ENCODE data around the gene RBMS3.
A peak's percentile ranks its signal among the peaks of the same experiment; 100 is the strongest.
"Not testable (repeated sequence)": the region's sequence is repeated elsewhere in the genome, so short reads cannot be mapped to it uniquely, and the experiment has no call there.

The RBMS3 gene

DNA sequence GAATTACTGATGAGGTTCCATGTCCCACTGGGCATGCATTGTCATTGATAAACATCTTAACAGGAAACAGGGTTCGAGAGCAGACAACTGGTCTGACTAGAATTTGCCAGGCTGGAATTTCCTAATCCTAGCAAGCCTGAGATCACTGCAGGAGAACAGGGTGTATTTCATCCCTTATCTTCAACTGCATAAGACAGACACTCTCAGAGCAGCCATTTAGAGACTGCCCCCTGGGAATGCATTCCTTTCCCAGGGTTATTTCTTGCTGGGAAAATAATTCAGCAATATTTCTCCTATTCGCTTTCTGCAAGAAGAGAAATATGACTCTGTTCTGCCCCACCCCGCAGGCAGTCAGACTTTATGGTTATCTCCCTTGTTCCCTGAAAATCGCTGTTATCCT is 113.1 kb downstream of the RBMS3 start:
- not testable (repeated sequence) for DNase-seq

DNA sequence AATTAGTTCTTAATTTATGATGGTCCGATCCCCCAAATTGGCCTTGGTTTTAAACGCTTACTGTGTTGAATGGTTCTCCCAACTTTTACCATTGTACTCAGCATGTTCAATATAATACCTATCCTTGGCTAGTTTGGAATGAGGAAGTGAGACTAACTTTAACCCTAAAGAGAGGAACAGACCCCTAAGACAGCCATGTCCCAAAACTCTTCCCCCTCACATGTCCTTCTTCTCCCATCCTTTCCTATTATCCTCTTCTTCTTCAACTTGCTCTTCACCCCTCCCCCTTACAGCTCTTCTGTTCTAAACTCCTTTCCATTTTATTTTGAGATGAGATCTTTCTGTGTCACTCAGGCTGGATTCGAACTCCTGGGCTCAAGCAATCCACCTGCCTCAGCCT is 116.5 kb downstream of the RBMS3 start:
- DNase-seq: no peak

DNA sequence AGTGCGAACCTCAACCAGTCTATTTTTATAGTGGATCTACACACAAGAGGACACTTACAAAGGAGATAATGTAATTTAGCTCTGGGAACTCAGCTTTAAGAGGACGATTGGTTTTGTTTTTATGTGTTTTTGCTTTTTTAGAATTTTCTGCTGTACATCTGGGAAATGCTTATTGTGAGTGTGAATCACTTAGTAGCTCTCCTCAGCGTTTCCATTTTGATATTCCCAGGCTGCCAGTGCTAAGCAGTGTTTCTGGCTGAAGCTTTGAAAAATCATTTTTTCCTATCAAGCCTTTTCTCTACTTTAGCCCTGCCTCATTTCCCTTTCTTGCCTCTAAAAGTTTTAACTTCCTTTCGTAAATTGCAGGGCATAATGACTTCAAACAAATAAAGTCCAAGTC is 117.9 kb downstream of the RBMS3 start:
- no peak for DNase-seq

DNA sequence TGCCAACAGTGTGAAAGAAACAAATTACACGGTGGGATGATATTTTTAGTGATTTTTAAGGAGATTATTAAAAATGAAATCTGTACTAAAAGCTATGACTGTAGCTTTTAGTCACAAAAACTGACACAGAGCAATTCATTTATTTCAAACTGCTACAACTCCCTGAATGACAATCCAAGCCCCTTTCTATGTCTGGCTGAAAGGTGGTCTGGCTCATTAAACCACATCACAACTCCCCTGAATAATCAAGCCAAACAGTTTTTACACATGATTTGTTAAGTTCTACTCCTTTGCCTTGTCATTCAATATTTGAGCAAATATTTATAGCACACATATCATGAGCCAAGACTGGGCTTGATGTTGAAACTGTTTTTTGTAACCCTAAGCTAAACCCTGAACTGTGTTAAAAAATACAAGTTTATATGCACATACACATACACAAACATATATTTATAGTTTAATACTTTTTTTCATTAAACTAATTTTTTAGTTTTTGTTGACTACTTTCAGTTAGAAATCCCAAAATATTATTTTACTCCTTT is 125.5 kb downstream of the RBMS3 start:
- DNase-seq: no peak

DNA sequence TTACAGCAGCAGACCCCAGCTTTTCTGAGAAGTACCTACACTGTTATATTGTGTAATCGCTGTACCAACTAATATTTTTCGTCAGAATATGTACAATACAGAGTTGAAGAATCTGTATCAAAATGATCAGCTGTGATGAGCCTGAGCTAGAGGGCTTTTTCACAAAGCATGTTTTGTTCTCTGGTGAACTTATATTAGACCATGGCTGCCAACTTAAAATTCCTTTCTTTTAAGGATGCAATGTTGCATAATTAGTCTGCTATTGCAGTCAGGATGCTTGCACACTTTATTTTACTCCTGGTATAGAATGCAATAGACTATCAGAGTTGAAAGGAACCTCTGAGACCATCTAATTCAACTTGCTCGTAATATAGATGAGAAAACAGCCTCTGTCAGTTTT is 127.8 kb downstream of the RBMS3 start:
- DNase-seq: no peak

DNA sequence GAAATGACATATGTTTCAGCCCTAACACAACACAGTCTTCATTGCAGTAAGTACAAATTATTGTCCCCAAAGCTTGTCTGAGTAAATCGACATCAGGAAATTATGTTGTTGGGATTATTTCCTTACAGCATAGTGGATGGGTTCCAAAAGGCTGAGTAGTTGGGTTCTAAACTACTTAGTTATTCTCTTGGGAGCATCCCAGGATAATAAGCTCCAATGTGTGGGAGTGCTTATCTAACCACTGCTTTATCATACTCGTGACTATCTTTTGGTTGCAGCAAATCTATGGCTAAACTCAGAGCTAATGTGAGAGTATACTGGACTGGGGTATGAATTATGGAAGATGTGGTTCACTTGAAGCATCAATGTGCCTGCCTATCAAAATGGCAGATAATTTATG is 128.5 kb downstream of the RBMS3 start:
- DNase-seq: no peak

DNA sequence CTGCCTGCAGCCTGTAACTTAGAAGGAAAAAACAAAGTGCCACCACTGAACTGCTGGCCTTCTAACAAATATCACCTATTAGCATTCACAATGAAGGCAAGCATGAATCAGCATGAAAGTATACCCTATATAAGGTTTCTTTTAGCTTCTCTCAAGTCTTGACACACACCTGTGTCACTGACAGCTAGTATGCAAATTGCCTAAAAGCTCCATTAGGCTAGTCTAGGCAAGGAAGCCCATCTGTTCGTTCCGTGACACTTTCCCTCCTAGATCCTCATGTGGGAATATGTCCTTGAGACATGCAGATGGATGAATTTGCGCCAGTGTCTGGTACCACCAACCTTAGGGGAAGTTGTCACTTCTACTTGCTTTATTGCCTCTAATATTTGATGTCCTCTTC is 129.3 kb downstream of the RBMS3 start:
- no peak for DNase-seq

DNA sequence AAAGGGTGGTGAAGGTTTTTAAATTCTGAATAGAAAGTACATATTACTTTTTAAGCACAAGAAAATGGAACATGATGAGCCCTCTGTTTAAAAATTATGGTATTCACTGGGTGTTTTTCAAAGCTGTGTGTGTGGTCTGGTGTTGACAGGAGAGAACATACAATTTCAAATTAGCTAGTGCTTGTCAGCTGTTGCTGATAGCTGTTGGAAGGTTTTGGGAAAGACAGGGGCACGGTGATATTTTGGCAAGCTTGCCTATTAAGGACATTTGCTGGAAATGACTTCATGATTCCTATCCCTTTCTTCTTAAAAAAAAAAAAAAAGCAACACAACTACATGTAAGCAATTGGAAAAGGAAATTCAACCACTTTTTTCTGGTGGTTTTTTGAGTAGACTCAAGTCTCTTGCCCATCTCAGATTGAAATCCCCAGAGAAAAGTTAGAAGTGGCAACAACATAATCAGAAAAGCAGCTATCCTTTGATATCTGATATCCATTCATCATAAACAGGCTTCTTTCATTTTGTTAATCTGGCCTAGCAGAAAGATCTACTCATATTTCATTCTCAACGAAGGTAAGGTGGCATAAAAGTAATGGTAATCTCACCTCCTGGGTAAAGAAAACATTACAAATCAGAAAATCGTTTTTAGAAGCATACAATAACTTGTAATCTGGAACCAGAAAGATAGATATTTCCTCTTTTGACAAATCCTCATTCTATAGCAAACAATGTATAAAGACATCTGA is 130.0 kb downstream of the RBMS3 start:
- DNase-seq: no peak

DNA sequence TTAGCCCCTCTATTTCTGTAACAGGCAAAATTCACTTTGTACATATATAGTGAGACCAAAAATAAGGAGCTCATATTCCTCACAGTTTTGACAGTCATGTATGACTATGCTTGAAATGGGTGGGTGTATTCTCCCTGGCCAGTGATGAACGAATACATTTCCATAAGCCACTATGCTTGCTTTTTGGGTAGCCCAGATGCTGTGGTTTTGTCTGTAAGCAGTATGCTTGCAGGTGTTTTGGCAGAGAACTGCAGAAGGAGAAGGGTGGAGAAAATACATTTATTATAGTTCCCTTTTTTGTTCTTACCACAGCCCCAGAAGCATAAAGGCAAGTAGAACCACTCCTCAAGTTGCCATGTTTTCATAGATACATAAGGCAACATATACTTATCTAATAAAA is 131.2 kb downstream of the RBMS3 start:
- no peak for DNase-seq

DNA sequence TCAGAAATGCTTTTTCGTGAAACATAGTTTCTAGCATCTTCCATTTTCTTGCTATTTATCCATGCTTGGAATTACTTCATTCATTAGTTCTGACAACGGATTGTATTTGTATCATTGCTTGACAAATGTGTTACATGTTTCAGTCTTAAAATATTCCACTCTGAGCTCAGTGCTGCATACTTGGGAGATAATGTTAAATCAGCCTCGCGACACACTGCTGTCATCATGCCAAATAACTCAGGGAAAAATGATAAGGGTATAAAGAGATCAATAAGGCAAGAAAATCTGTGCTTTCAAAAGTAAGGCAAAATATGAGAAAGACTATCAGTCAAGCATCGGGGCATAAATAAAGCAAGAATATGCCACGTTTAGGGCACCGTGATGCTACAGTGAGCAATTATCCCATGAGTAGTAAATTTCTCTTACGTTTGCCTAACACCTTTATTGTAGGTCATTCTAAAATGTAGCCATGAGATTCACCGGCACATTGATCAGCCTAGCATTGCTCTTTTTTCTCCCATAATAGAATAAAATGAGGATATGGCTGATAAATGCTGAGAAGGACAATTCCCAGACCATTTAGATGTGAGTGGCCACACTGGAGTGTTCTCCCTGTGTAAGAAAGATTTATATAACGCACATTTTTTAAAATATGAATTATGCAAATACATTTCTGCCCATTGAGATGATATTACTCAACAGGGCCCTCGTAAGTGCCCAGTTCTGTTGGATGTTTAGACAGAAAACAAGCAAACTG is 133.8 kb downstream of the RBMS3 start:
- no peak for DNase-seq

DNA sequence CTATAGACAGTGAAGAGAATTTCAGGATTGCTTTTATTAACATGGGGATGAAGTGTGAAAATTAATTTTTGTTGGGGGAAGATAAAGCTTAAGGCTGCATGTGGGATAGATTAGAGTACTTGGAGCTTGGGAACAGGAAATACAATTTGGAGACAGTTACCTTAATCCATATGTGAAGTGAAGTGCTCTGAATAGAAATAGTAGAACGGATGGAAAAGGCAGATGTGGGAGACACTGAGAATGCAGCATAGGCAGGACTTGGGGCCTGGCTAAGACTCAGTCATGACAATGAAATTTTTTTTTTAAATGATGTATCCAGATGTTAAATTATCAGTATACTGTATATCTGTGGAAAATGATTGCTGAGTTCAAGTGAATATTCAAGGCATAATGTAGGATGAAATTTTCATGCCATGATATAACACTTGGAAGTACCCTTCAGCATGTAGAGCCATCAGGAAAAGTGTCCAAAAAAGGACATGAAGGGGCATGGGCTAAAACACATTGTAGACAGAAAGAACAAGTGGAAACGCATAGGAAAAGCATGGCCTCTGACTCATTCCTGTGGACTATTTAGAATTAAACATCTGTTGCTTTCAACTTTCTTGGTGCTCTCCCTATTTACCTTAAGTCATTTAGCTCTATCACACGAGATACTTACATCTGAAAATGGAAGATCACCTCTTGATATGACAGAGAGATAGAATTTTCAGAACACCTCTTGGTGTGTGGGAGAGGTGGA is 134.8 kb downstream of the RBMS3 start:
- no peak for DNase-seq

DNA sequence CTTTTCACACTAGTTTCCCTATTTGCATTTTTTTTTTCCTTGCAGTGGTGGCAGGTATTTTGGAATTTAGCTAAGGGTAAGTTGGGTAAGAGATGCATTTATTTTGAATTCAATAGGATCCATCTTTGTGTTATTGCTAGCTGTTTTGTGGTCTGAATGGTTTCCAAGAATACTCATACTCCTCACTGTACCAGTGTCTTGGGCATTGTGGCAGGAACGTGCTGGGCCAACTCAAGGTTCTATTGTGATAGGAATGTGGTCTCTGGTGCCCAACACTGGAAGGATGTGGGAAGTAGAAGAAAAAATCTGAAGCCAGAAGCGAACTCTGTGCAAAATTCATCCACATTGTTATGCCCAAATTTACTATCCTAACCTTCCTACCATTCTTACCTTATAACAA is 135.6 kb downstream of the RBMS3 start:
- DNase-seq: no peak

DNA sequence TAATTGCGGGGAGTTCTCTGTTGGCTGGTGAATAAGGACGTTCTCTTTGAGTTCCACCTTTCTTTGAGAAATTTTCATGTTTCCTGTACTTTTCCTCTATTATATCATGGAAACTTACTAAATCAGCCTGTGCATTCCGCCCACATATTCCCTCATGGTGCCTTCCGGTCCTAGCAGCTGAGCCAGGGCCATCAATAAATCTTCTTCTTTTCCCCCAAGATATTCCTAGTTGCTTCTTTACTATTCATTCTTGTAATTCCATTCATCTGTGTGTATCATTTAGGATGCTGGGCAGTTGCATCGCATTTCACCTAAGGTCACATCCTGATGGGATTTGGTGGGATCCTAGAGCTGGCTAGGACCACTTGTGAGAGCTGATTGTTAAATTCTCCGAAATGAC is 139.2 kb downstream of the RBMS3 start:
- no peak for DNase-seq

DNA sequence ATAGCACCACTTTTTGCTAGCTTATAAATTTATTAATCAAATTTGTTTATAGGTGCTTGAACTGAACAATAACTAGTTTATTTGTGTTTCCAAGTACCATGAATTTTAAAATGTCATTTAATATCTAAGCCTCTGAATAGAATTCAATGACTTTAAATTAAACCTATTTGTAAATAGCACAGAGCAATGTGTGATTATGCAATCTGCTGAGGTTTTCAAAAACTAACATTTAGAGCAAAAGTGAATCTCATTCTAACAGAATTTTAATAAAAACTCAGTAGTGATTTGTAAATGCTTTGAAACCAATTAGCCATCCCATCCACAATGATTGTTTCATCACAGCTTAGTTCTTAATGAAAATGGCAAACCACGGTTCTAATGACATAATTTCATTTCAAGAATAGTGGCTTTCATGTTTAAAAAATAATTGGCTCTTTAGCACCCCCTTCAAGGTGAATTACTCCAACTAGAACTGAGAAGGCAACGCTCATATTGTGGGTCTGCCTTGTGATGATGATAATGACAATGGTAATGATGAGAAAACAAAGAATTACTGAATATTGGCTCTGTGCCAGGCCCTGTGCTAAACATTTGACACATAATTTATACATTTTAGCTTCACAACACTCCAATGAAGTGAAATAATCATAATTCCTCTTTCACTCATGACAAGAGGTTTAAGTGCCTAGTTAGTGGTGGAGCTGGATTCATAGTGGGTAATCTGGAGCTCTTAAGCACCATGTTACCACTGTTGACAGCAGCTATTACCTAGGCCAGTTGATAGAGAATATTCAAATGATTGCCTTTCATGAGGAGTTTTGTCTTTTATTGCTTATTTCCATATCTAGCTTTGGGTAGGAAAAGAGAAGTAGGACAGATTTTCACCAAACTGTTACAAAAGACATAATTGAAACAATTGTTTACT is 145.7 kb downstream of the RBMS3 start:
- peak; percentile 22 for DNase-seq

DNA sequence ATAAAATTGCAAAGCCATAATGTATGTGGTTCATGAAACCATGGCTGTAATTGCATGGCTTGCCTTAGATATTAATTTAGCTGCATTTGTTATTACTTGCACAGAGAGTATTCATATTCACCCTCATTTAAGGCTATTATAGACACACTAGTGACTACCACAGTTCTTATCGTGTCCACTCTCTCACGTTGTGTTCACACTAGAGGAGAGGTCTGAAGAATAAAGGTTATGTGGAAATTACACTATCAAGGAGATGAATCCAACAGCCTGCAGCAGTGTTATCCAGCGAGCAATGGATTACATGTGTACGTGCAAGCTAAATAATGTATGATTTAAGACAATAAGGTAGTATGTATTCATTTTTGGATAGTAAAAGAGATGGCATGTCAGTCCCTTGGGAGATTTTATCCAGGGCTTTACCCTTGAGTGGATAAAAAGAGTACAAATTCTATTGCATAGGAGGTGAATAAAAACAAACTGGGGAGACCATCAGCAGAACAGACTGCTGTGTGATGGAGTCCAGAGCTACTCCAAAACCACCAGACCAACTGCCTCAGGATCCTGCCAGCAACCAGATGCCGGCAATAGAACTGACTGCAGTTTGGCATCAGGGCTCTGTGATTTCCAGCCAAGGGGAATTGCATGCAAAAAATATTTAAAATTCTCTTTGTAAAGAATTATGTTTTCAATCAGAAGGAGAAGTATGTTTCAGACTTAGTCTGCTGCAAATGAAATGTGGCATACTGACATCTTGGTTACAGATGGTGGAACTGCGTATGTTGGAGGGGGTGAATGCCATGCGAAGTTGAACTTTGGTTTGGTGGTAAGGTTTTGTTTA is 146.6 kb downstream of the RBMS3 start:
- no peak for DNase-seq

DNA sequence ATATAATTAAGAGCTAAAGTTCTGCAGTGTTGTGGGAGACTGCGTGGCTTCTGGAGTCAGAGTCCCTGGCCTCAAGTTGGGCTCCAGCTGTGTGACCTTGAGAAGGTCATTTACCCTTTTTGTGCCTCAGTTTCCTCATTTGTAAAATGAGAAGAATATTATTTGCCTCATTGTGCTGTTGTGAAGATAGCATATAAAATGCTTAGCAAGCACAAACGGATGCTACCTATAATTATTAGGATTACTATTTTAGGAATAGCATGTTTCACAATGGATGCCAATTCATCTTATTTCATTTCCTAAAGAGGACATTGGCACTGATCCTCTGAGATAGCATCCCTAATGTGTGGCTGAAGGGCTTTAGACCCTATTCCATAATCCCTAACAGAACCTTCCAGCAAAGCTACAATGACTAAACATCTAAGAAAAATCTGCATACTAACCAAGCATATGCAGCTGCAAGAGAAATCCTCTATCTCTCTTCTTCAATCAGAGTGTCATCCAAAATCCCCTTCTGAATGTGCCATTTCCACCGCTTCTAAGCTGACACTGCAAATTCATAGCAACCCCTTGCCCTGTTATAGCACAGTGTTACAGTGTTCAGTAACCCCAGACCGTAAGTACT is 148.3 kb downstream of the RBMS3 start:
- no peak for DNase-seq

DNA sequence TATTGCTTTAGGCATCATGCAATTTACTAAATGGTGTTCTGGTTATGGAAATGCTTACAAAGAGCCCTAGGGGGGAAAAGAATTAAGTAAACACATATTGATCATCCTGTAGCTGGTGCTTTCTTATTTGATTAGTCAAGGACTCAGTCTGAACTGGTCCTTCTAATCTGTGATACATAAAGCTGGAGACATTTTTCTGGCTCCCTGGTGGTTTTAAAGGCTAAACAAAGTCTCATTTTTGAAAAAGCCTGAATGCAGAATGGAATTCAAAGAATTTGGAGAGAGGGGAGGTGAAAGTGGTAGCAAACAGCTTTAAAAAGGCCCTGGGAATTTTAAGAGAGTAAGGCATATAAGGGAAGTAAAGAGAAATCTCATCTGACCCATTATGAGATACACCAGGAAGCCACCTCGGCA is 149.7 kb downstream of the RBMS3 start:
- no peak for DNase-seq

DNA sequence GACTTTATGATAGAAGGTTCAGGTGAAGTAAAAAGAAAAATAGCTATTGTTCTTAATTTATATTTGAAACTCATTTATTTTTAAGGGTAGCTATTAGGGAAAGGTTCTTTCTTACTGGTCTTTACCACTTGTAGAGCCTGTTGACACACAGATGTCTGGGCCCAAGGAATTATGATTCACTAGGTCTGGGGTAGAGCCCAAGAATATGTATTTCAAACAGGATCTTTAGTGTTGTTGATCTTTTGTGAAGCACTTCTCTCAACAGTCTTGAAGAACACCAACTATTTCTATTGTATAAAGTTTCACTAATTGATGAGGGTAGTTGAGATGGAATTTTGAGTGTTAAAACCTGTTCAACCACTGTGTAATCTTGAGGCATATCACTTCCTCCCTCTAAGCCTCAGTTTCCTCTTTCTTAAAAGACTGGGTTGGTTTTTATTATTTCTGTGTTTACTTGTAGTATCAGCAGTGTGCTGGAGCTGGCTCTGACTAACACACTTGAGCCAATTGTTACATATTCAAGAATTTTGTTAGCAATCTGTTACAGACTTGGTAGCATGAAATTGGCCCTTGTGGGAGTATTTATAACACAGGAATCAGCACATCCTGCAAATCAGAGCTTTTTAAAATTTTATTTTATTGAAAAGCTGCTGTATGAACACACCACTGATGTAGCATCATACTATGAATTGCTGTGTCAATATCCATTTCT is 155.9 kb downstream of the RBMS3 start:
- no peak for DNase-seq

DNA sequence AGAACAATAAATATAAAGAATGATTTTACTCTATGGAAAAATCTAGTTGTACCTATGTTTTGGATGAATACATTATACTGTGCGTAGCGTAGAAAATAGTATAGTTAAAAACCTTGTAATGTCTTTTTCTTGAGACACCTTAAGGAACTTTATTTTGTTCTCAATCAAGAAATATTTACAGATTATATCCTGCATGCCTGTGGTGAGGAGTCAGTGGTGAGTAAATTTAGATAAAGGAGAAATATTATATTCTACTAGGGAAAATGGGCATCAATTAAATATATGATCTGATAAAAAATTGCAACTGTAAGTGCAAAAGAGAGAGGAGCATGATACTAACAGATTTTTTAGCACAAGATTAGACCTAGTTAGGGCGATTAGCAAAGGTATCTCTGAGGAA is 157.7 kb downstream of the RBMS3 start:
- no peak for DNase-seq
